Right forelimb (tissue), 1 donor: ENCODE results near the gene SNCAIP.
"Not testable (repeated sequence)": the region's sequence is repeated elsewhere in the genome, so short reads cannot be mapped to it uniquely, and the experiment has no call there.

Experiments
- DNase-seq: peaks from one replicate; pipeline ENCODE4 v3.0.0-alpha.2; 2018

Gene SNCAIP

DNA sequence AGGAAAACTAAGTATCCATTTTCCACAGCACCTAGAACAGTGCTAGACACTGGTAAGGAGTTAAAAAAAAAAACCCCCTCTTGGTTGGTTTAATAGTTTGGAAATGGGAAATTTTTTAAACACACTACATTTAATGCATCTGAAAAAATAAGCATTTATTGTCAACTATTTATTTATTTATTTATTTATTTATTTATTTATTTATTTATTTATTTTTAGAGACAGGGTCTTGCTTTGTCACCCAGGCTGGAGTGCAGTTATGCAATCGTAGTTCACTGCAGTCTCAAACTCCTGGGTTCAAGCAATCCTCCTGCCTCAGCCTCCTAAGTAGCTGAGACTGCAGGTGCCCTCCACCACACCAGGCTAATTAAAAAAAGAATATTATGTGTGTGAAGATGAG lies 51.6 kb downstream of the SNCAIP start:
- no peak for DNase-seq

GRCh38 chr5:122366501-122366900 lies 54.5 kb downstream of the SNCAIP start:
- DNase-seq: no peak

GRCh38 chr5:122367456-122367855 lies 55.4 kb downstream of the SNCAIP start:
- peak; percentile 52 for DNase-seq

GRCh38 chr5:122368510-122369251 lies 56.6 kb downstream of the SNCAIP start:
- DNase-seq: no peak

- no peak for DNase-seq
Measured at GRCh38 chr5:122369253-122369815, 57.3 kb downstream of the SNCAIP start.

DNA sequence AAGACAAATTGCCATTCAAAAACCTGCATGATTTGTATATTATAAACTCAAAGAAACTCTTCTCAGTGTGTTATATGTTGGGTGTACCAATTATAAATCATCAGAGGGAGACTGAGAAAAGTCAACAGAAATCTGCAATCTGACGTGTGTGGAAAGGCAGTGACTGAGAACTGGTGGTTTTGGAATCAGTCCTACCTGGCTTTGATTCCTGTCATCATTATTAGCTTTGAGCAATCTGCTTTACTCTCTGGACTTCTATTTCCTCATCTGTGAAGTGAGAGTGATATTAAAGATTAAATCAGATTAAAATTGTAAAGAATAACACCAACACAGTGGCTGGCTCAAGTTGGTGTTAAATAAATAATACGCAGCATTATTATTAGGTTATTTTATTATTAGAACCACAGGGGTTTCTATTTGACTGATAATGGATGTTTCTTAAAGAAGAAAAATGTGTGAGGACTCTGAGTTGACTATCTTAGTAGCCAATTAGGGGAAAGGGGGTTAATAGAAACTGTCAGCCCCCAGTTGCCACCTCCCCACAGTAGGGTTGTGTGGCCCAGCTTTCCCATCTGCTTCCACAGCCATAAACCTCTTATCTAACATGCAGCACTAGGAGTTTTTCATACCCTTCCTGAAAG lies 59.6 kb downstream of the SNCAIP start:
- DNase-seq: no peak

- no peak for DNase-seq
Measured at GRCh38 chr5:122374110-122374509, 62.1 kb downstream of the SNCAIP start.

- DNase-seq: no peak
Measured at GRCh38 chr5:122375801-122376200, 63.8 kb downstream of the SNCAIP start.

- DNase-seq: no peak
Measured at GRCh38 chr5:122376250-122376649, 64.2 kb downstream of the SNCAIP start.

DNA sequence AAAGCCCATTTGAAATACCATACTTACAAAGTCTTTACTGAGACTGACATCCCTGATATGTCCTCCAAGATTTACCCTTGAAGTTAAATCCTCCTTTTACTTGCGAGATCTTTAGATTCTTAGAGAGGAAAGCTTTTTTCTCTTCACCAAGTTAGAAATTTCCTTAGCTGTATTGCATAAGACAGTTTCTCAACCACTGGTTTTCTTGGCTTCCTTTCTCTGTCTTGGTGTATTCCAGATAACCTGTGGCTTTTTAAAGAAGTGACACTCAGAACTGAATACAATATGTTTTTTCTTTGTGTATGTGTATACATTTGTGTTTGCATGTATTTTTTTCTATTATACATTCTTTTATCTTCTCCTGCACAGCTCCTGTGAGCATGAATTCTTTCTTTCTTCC lies 65.0 kb downstream of the SNCAIP start:
- no peak for DNase-seq

- not testable (repeated sequence) for DNase-seq
Measured at GRCh38 chr5:122382938-122383337, 70.9 kb downstream of the SNCAIP start.

GRCh38 chr5:122384739-122385235 lies 72.8 kb downstream of the SNCAIP start:
- no peak for DNase-seq

- no peak for DNase-seq
Measured at GRCh38 chr5:122385286-122385685, 73.2 kb downstream of the SNCAIP start.

DNA sequence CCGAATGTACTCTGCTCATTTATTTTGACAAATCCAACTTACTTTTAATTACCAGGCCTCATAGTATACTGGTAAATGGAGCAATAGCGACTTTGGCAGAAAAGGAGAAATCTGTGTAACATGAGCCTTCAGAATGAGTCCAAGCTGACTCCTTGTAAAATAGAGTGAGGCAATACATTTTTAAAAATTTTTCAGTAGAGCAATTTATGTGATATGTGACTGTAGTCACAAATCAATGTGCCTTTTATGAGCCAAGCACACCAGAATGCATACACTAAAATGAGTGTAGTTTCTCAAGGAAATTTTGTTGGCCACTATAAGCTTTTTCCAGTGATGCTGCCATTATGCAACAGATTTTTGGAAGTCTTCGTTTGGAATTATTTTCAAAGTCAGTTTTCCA lies 73.8 kb downstream of the SNCAIP start:
- DNase-seq: no peak

- DNase-seq: no peak
Measured at GRCh38 chr5:122390154-122390553, 78.1 kb downstream of the SNCAIP start.

DNA sequence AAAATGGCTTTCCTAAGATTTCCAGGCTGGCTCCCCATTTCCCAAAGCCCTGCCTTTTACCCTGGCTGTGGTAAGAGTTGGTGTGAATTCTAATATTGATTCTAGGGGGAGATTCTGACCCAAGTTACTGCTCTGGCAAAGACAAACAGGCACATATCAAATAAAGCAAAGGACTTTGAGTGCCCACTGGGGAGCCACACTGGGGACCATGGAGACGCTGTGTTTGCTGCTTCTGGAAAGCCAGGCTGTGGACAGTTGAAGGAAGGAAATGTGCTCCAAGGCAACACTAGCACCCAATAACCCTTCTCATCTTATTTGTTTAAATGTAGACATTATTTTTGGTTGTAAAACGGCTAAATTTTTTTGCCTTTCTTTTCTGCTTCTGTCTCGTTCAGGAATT lies 78.7 kb downstream of the SNCAIP start:
- DNase-seq: no peak

DNA sequence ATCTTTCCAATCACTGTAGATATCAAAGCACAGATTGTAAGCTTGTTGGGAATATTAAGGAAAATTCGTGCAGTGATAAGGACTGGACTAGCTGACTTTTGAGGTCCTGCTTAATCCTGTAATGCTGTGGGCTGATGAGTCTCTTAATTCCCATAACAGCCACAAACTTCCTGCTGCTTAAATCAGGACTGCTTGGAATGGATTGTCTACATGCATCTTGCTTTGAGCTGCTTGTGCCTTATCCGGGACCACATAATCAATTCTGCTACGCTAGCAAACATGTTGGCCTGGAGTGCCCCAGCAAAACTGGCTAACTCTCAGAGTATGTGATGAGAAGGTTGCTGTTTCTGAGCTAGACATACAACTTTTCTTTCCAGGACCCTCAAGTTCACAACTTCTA lies 79.6 kb downstream of the SNCAIP start:
- DNase-seq: no peak

DNA sequence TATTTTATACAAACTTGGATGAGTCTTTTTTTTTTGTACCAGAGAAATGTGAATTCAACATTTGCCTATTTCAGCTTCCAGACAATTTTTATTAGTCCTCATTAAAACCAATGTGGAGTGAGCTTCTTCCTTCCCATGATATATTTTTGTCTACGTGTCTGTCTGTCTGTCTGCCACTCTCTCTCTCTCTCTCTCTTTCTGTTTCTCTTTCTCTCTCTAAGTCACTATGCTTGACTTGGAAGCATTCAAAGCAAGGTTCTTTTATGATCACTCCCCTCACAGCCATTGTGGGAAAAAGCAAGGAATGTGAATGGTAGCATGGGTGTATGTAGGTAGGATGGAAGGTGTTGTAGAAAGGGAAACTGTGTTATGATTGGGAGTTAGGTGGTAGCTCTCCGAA lies 80.2 kb downstream of the SNCAIP start:
- DNase-seq: no peak

DNA sequence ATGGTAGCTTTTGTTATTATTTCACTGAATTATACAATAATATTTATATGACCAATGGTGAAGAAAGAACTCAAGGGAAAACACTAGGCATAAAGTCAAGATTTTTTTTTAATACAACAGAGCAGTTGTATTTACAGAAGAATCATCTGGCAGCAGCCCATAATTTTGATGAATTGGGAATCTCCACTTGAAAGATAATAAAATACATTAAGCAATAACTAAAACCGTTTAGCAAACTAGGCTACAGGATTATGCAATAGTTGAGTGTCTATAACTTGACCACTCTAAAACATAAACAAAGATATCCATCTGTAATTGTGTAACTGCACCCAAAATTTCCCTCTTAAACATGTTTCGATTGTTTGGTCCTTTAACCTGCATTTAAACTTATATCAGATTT lies 80.8 kb downstream of the SNCAIP start:
- DNase-seq: no peak

GRCh38 chr5:122394284-122394930 lies 82.4 kb downstream of the SNCAIP start:
- DNase-seq: no peak

DNA sequence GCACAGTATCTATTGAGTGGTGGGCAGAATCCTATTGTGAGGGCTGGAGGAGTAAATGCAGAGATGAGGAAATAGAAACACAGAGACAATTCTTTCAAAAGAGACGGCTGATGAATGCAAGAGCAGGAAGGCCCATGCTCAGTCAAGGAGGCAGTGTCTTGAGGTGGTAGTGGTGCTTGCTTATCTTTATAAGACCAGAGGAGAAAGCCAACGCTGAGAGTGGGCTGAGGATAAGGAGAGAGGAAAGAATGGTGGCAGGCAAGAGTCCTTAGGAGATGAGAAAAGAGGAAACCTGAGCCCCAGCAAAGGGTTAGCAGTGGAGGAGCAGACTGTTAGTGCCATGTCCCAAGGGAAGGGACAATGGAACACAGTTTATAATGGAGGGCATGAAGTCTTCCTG lies 86.0 kb downstream of the SNCAIP start:
- DNase-seq: no peak

DNA sequence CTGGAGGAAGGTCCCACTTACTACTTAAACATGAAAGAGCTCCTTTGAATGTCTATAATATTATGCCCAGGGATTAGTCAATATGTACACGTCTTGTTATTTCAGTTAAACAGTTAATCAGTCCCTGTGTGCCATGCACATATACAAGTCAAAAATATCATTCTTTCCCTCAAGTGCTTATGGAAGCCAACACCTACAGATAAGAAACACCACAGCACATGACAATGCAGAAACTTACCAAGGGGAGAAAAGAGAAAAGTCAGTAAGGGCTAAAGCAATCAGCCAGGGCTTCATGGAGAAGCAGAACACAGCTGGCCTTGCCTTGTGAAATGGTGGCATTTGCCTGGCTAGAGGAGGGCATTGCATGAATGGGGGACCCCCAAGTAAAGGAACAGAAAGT lies 88.3 kb downstream of the SNCAIP start:
- no peak for DNase-seq

DNA sequence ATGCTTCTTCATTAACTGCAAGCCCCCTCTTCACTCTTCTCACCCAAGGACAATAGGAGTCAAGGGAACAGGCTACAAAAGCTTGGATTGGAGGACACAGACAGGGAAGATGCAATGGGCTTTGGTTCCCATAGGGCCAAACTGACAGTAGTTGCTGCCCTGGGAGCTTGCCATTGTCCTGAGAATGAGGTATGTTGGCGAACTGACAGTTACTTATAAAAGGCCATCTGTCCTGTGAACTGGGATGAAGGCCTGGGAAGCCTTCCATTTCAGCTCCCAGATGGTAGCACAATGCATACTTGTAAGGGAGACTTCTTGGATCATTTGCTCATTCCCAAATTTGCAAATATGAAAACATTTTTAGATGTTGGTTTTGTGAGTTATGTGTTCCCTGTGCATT lies 88.9 kb downstream of the SNCAIP start:
- DNase-seq: no peak
